Right ventricle myocardium superior (tissue), 1 donor: Measurements from ENCODE around the gene PIAS1. TPM values are rescaled to one million over a fixed set of nuclear protein-coding genes. Genes with fewer than 3 reads are reported as not detected.

Experiments used
- ATAC-seq: fragments of 200-7000 bp; cut with Tn5 transposase; one replicate; pipeline ENCODE4 v1.9.1; 2020; ENCODE audit warnings: mild to moderate bottlenecking; ENCODE audit not compliant: poor library complexity
- DNase-seq: peaks from one replicate; pipeline ENCODE4 v3.0.0-alpha.2; 2020
- intact Hi-C: fragments of 100-400 bp; cut with DNase I; formaldehyde crosslinking; loops from one replicate; pipeline ENCODE4 v1.11.2; 2022
- total RNA-seq: library from RNA; stranded (reverse); fragmentation: NEBNext Ultra II Directional; extraction: Animal tissue kit (Norgen Biotek cat#: 25700); gene quantifications from one replicate; pipeline ENCODE4 v1.2.1, GENCODE V29; 2021
- donor health status: DM: no; HTN: yes; CAD: no; lungs with severe emphysema.

The PIAS1 gene
- total RNA-seq, 1 donor from 2014 or later = 21.5 TPM

DNA sequence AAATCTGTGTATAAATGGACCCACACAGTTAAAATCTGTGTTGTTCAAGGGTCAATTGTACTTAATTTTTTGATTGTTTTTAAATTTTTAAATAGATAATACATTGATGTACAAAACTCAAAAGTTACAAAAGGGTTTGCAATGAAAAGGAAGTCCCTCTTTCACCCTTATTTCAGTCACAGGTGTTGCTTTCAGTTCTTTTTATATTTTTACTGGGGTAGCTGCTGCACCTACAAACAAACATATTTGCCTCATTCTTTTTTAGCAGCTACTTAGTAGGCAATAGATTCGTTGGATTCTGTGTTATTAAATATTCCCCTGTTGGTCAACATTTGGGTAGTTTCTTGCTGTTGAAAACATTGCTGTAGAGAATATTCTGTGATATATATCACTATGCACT, 44.4 kb downstream of the PIAS1 start:
- intact Hi-C loops = no loop called here
- DNase-seq (no peak), ATAC-seq (no peak)

DNA sequence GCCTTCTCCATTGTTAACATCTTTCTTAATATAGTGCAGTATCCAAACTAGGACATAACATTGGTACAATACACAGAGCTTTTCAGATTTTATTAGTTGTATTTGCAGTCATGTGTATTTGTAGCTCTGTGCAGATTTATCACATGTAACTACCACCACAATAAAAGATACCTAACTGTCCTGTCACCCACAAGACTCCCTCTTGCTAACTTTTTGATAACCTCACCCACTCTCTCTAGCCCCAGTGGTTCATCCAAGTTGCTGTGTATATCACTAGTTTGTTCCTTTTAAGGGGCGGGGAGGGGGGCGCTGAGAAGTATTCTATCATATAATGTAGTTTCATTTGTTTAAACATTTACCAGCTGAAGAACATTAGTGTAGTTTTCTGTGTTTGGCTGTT, 46.1 kb downstream of the PIAS1 start:
- no peak for ATAC-seq
- intact Hi-C loops = no loop called here
- no peak for DNase-seq

DNA sequence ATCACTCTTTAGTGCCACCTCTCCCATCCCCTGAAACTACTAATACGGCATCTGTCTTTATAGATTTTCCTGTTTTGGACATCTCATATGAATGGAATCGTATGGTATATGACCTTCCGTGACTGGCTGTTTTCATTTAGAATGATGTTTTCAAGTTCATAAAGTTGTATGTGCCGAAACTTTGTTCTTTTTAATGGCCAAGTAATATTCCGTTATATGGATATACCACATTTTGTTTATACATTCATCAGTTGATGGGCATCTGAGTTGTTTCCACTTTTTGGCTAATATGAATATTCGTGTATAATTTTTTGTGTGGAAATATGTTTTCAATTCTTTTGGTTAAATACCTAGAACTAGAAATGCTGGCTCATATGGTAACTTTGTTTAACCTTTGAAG, 49.5 kb downstream of the PIAS1 start:
- intact Hi-C loops = no loop called here

DNA sequence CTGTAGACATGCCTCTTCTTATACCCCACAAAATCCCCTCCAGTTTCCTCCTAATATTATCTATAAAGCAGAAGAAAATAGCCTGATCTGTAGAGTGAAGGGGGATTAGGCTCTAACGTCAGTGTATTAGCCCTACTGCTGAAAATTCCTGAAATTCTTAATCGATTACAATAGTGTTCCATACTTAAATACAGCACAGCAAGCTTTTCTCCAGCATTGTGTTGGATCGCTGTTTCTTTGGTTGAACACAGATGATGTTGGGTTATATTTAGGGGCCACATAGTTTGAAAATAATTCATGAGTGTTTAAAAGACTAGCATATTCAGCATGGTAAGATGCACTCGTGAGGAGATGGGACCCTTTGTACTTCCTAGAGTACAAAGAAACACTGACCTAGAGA, 52.5 kb downstream of the PIAS1 start:
- intact Hi-C loops = no loop called here
- no peak for DNase-seq
- no peak for ATAC-seq

More for the DNA sequence above, 49.5 kb downstream of the PIAS1 start:
- DNase-seq (no peak), ATAC-seq (no peak)

DNA sequence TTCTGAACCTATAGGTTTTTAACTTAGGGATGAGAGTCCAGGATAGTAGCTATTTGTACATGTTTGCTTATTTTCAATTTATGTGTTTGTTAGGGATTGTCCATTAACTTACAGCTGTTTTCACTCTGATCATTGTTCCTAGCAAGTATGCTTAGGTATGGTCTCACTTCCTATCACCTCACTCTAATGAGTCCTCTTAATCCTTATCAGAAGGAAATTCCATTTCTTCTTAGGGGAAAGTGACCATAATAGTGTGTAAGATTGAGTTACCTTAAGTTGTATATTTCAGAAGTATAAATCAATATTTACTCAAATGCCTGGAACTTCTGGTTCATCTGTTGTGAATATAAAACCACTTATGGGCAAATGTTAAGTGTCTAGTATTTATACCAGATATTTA, 53.0 kb downstream of the PIAS1 start:
- ATAC-seq (no peak), DNase-seq (no peak)
- intact Hi-C loops = no loop called here

DNA sequence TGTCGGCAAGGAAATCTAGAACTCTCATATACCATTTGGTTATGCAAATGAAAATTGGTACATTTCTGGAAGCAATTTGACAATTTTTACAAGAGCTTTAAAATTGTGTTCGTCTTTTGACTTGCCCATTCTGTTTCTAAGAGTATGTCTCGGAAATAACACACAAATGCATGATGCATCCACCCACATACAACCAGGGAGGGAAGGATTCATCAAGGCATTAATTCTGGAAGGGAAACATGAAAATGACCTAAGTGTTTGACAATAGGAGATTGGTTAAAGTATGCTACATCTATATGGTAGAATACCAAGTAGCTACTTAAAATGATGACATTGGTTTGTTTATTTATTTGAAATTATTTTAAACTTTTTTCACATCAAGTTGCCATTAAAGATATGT, 58.6 kb downstream of the PIAS1 start:
- ATAC-seq (no peak), DNase-seq (no peak)
- intact Hi-C loops = no loop called here

DNA sequence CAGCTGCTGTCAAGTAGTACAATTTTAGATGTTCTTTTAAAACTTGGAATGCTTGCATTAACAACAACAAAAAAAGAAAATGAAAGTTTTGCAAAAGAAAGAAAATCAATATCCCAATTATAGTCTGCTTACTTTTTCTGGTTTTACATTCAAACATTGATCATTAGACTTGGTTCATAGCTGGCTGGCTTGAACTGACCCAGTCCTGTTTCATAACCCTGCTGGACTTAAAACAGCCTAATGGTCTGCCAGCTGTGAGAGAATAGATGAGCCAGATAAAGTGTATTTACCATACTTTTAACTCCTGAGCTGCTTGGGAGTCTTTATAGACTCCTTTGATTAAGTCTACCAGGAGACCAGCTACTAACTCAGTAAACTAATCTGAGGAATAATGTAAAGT, 59.2 kb downstream of the PIAS1 start:
- ATAC-seq (peak; percentile 69), DNase-seq (no peak)
- intact Hi-C loops = no loop called here

DNA sequence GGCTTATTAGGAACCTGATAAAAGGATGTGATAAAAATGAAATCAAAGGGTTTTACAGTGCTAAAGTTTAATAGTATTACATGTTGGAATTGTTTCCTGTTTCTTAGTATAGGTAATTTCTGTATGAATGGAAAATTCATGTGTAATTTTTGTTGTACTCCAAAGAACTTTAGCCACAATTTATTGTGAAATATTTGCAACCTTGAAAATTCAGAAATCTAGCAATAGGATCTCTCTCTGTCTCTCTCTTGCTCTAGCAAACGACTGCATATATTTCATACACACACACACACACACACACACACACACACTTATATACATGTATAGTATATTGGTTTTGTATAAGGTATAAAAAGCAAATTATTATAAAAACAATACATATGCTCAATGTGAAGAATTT, 59.6 kb downstream of the PIAS1 start:
- intact Hi-C loops = no loop called here
- DNase-seq = no peak
- no peak for ATAC-seq

DNA sequence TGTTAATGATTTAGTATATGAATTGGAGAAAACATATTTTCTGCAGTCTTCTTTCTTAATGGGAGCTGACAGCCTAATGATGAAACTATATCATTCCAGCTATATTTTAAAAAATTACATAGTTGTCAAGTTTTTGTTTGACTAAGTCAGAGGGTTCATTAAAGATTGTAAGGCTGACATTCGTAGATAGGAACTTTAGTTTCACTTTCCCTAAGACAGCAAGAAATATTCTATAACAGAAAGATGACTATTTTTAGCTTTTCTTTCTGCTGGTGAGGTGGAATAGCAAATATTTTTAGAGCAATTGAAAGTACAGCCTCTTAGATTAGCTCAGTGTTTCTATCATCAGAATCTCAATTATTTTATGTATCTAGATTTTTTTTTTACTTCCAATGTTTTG, 60.2 kb downstream of the PIAS1 start:
- no peak for DNase-seq
- intact Hi-C loops = no loop called here
- peak; percentile 73 for ATAC-seq

DNA sequence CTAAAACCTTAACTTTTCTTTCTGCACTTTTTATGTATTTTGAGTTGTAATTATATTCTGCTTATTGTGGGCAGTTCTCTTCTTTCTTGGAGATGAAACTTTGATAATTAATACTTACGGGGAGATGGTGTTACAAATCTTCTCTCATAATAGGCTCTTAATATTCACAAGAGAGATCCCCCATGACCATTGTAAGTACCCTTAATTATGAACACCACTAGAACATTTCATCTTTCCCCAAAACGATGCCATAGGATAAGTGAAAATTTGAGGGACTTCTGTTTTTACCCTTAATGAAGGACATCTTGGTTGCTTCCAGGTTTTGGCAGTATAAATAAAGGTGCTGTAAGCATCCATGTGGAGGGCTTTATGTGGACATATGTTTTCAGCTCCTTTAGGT, 60.7 kb downstream of the PIAS1 start:
- ATAC-seq (no peak), DNase-seq (no peak)
- intact Hi-C loops = no loop called here

DNA sequence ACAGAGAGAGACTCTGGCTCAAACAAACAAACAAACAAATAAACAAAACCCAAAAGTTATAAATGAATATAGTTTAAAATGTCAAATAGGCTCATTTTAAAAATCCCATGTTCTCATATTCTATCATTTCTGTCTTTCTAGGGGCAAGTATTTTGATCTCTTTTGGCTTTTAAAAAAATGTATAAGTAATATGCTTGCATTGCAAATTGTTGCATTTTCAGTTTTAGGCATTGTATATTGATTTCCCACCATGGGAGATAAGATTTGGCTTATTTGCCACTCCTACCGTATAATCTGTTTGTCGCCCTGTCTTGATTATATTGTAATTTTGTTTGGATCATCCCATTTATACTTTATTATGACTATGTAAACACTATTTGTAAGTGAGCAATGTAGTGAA, 70.6 kb downstream of the PIAS1 start:
- ATAC-seq (no peak), DNase-seq (no peak)
- intact Hi-C loops = no loop called here

DNA sequence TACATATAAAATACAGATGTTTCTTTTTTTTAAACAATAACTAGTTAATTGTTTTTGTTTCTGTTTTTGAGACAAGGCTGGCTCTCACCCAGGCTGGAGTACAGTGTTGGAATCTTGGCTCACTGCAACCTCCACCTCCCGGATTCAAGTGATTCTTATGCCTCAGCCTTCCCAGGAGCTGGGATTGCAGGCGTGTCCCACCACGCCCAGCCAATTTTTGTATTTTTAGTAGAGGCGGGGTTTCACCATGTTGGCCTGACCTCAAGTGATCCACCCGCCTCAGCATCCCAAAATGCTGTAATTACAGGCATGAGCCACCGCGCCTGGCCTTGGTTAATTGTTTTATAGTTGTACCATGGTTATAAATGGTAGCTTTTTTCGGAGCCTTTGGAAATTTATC, 72.3 kb downstream of the PIAS1 start:
- ATAC-seq (peak; percentile 76), DNase-seq (peak; percentile 59)
- intact Hi-C loops = no loop called here

DNA sequence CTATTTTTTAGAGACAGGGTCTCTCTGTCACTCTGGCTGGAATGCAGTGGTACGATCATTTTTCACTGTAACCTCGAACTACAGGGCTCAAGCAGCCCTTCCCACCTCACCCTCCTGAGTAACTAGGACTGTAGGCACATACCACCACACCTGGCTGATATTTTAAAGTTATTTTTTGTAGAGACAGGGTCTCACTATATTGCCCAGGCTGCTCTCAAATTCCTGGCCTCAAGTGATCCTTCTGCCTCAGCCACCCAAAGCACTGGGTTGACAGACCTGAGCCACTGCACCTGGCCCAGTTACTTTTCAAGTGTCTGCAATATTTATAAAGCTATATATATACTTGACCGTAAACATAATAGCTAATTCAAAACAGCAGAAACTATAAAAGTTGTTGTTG, 75.0 kb downstream of the PIAS1 start:
- DNase-seq = no peak
- intact Hi-C loops = no loop called here
- no peak for ATAC-seq

DNA sequence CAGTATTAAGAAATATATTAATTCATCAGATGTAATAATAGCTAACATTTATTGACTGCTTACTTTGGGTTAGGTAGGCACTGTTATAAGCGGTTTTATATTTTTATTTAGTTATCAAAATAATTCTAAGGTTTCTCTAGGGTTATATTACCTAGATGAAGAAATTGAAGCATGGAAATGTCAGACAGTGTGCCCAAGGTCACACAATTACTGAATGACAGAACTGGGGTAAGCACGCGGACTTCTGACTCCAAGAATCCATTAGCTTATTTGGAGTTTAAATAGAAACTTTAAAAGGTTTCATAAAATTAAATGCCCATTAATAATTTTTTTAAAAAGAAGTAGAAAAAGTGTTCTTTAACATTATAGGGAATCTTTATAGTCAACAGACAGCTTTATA, 76.7 kb downstream of the PIAS1 start:
- intact Hi-C loops = no loop called here
- DNase-seq (no peak), ATAC-seq (peak; percentile 47)

DNA sequence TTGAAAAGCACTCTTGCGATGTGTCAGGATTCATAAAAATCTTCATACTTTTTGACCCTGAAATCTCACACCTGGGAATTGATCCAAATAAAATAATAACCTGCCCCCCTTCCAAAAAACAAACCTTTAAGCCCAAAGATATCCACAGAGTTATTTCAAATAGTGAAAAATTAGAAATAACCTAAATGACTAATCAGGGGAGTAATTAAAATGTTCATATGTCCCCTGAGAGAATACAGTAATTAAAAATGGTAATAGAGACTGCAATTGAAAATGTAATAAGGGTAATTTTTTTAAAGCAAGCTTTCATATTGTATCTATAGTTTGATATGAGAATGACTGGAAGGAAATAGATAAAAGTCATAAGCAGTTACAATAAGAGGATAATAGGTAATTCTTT, 83.0 kb downstream of the PIAS1 start:
- ATAC-seq (no peak), DNase-seq (no peak)
- intact Hi-C loops = no loop called here

DNA sequence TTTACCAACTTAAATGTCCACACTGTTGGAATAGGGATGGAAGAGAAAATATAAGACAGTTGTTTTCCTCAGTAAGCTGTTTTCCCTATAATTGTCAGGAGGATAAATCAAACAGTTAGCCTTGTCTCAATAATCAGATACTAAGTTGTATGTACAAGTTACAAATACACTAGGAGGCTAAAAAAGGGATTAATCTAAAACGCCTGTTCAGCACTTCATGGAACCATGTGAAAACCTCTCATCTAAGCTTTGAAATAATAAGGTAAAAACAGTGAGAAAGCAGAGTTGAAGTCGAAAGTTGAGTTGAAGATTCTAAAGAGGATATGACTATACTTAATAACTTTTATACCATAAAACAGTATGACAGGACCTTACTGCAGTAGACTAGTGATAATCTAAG, 89.0 kb downstream of the PIAS1 start:
- DNase-seq (no peak), ATAC-seq (no peak)
- intact Hi-C loops = no loop called here

DNA sequence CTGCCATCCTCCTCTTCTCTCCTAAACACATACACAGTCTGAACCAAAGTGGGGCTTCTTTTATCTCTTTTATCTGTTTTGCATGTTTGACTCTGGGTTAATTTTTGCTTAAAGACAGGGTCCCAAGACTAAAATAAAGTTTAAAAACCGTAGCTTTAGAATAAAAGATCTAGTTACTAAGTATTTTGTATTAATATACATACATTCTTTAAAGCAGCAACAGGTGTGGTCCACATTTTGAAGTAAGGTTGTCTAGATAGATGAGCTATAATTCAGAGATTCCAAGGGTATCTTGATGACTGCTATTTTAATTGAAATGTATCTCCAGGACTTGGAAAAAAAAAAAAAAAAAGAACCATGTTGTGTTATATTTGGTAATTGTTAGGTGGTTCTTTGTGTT, 89.7 kb downstream of the PIAS1 start:
- intact Hi-C loops = no loop called here
- DNase-seq (no peak), ATAC-seq (no peak)

DNA sequence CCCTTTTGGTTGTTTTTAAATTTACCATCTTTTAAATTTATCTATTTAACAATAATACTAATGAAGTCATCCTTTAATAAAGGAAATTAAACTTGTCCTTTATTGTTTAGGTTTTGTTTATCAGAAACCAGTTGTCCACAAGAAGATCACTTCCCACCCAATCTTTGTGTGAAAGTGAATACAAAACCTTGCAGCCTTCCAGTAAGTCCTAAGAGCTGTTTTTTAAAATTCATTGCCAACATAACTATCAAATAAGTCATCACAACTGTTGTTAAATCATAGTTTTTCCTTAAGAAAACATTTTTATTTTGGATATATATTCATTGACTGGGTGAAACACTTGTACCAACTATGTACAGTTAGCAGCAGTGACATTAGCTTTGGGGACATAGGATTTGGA, 91.6 kb downstream of the PIAS1 start:
- no peak for DNase-seq
- intact Hi-C loops = no loop called here
- ATAC-seq = no peak

DNA sequence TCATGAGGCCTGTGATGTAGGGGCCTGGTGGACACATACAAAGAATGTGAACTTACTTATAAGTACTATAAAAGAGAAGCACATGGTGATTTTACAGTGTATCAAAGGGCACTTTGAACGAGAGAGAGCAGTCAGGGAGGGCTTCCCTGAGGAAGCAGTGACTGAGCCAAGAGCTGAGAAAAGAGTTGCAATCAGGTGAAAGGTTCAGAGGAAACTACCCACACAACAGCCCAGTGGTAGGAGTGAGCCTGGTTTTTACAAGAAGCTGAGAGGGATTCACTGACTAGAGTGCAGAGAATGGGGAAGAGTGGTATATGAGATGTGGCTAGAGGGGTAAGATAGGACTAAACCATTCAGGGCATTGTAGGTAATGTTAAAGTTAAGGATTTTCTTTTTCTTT, 93.9 kb downstream of the PIAS1 start:
- DNase-seq (no peak), ATAC-seq (no peak)
- intact Hi-C loops = no loop called here

DNA sequence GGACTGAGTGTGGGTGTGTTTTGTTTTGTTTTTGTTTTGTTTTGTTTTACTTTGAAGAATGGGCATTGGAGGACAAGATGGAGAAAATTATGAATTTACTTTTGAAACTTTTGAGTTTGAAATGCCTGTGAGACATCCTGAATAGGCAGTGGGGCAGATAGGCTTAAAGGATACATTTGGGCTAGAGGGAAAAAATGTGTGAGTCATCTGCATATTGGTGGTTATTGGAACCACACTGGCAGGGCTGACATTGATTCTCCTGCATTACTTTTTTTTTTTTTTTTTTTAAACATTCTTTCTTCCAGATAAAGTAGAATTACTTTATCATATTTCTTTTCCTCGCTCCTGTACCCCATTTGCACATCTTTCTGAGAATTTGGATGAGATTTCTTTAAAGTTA, 94.9 kb downstream of the PIAS1 start:
- intact Hi-C loops = no loop called here
- DNase-seq (no peak), ATAC-seq (no peak)

DNA sequence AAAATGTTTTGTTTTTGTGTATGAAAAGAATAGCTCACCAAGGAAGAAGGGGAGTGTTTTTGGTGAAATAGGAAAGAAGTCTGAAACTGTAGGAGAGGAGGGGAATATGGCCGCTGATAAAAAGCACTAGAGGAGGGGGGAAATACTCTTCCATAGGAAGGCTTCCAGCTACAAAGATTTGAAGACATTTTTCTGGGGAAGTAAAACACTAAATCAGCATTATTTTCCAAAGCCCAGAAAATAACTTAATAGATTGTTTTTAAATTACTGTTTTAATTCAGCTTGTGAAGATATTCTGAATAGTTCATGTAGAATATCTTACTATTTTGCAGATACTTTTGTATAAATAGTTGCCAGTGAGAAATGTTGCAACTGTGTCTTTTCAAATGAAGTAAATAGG, 96.1 kb downstream of the PIAS1 start:
- intact Hi-C loops = loop anchor here (10.0 kb wide), 1 partner anchor 95 kb away; the partner anchor contains the start of gene PIAS1
- DNase-seq (no peak), ATAC-seq (no peak)

DNA sequence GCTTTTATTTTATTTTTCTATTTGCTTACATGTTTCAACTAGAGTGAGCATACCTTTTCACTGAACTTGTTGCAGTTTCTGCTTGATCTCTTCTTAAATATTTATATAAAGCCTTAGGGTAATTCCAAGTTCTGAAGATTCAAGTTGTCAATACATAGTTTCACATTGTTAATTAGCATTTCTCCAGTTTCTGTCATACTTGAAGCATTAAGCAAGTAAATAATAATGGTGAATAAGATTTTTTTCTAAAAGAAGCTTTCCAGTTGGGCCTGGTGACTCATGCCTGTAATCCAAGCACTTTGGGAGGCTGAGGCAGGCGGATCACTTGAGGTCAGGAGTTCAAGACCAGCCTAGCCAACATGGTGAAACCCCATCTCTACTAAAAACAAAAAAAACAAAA, 97.2 kb downstream of the PIAS1 start:
- no peak for DNase-seq
- no peak for ATAC-seq
- intact Hi-C loops = loop anchor here (10.0 kb wide), 1 partner anchor 96 kb away; the partner anchor contains the start of gene PIAS1
